Activated naive CD8-positive, alpha-beta T cell treated with anti-CD3 and anti-CD28 coated beads, Interleukin-2, amount 10 ng/mL, durations not matched to agents 7 days and 5 days (primary cell): ENCODE measurements around the gene CAPZA1. TPM values are rescaled to one million over a fixed set of nuclear protein-coding genes. Genes with fewer than 3 reads are reported as not detected.

ENCODE experiments used
- ATAC-seq: fragments of 150-1000 bp; cut with Tn5 transposase; one replicate; pipeline ENCODE4 v1.10.0; 2021; ENCODE audit warnings: low read depth, moderate library complexity
- POLR2A ChIA-PET: fragments of 350-600 bp; sonication (Branson Sonifier 250); formaldehyde crosslinking; loops from one replicate; lab custom pipeline; 2021; ENCODE audit warnings: antibody characterized with exemption; lab: Charles Lee
- DNase-seq: peaks from one replicate; pipeline ENCODE4 v3.0.0; 2021
- H3K27ac Mint-ChIP-seq: one replicate; pipeline ENCODE4 v1.8.0; 2022; ENCODE audit warnings: mild to moderate bottlenecking, mixed read lengths
- H3K27me3 Mint-ChIP-seq: one replicate; pipeline ENCODE4 v1.8.0; 2022; ENCODE audit warnings: mild to moderate bottlenecking, moderate library complexity, mixed read lengths
- H3K36me3 Mint-ChIP-seq: one replicate; pipeline ENCODE4 v1.8.0; 2021; ENCODE audit warnings: mild to moderate bottlenecking, mixed read lengths
- H3K4me1 Mint-ChIP-seq: one replicate; pipeline ENCODE4 v1.8.0; 2021; ENCODE audit warnings: mixed read lengths
- H3K4me3 Mint-ChIP-seq: one replicate; pipeline ENCODE4 v1.8.0; 2022; ENCODE audit warnings: mild to moderate bottlenecking, moderate library complexity, mixed read lengths
- H3K9me3 Mint-ChIP-seq: one replicate; pipeline ENCODE4 v1.8.0; 2021; ENCODE audit warnings: mixed read lengths
- total RNA-seq, 2 experiments: library from RNA; stranded (reverse); gene quantifications; one replicate each; pipeline ENCODE4 v1.2.3, GENCODE V29; 2021

The CAPZA1 gene
- total RNA-seq, 2 experiments from 2014 or later, result 248 to 251 TPM

DNA sequence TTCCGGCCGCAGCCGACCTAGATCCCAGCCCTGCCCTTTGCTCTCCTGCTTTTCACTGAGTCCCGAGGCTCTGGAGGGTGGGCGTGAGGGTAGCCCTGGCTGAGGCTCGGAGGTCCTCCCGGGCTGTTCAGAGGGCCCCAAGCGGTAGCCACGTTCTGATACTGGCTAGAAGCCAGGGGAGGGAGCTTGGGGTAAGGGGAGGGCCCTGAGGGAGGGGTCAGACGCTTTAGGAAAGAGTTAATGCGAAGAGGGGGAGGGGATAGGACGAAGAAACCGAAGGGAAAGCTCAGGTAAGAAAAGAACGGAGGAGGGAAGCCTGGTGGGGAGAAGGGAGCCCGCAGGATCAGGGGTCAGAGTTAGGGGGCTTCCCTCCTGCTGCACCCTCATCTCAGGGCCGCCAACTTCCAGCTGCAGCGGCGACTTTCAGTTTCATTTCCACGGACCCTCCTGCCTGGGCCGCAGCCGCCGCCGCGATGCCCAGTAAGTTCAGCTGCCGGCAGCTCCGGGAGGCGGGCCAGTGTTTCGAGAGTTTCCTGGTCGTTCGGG, 54.9 kb downstream of the CAPZA1 start, which contains the start of gene MOV10:
Gene MOV10 (plus strand): TSS at position 220 of the 546 bp plus-strand sequence. CDS start 254 bp downstream, at position 474.
- ATAC-seq (peak; percentile 80), DNase-seq (peak; percentile 69)
- peak within 1 kb of the TSS; percentile 97 for H3K27ac Mint-ChIP-seq
- POLR2A ChIA-PET, result interaction anchor here (0.7 to 3.9 kb wide), 18 partner anchors 10 to 284 kb away, joined by 3 to 26 read pairs (median 5); partner anchors contain the start of genes CAPZA1, PPM1J, RHOC and SLC16A1
- peaks cover 42% of the 10 kb centered on the region for H3K4me1 Mint-ChIP-seq
- no peaks in the 10 kb centered on the region for H3K27me3 Mint-ChIP-seq
- no peaks in the 10 kb centered on the region for H3K9me3 Mint-ChIP-seq
- peaks cover 28% of the 10 kb centered on the region for H3K36me3 Mint-ChIP-seq
- peak within 1 kb of the TSS; percentile 97 for H3K4me3 Mint-ChIP-seq

DNA sequence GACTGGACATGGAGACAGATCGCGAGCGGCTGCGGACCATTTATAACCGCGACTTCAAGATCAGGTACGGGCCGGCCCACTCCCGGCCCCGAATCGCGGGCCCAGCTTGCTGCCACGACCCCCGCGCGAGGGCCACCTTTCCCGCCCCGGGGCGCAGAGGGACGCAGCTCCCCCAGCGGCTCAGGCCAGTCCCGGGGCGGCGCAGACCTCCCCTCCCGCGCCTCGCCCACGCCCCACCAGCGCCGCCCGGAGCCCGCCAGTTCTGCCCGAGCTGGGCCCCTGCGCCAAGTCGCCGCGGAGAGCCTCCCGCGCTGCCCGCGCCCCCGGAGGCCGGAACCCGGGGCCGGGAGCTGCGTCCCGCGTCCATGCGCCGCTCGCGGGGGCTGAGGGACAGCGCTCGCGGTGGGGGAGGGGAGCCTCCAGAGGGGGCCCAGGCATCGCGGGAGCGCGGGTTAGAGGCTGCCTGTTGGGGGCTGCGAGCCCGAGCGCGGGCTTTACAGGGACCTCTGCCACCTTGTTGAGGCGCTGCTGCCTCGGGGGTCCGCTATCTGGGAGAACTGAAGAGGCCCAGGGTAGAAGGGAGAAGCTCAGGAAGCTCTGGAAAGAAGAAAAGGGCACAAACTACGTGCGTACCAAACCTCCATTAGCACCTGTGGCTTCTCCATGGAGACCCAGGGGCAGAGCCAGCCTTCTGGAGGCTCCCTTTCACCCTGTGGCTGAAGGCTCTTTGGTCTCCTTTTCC, 55.5 kb downstream of the CAPZA1 start:
- peak overlapping the region; percentile 97 for H3K27ac Mint-ChIP-seq
- DNase-seq (peak; percentile 77), ATAC-seq (peak; percentile 50)
- H3K36me3 Mint-ChIP-seq, result peaks cover 26% of the 10 kb centered on the region
- no peaks in the 10 kb centered on the region for H3K27me3 Mint-ChIP-seq
- peaks cover 42% of the 10 kb centered on the region for H3K4me1 Mint-ChIP-seq
- H3K4me3 Mint-ChIP-seq, result peak overlapping the region; percentile 97
- POLR2A ChIA-PET, result interaction anchor here (0.7 to 3.9 kb wide), 18 partner anchors 10 to 284 kb away, joined by 3 to 26 read pairs (median 5); partner anchors contain the start of genes CAPZA1, PPM1J, RHOC and SLC16A1
- H3K9me3 Mint-ChIP-seq, result no peaks in the 10 kb centered on the region

- POLR2A ChIA-PET, result interaction anchor here (1.3 to 3.9 kb wide), 8 partner anchors 10 to 280 kb away, joined by 4 to 26 read pairs (median 8); partner anchors contain the start of genes CAPZA1, SLC16A1 and ST7L
- Mint-ChIP-seq H3K36me3 (peaks cover 25% of the 10 kb centered on the region), H3K4me1 (peaks cover 42% of the 10 kb centered on the region), H3K9me3 (no peaks in the 10 kb centered on the region), H3K27me3 (no peaks in the 10 kb centered on the region), H3K4me3 (peak overlapping the region; percentile 82), H3K27ac (peak overlapping the region; percentile 79)
- ATAC-seq (no peak), DNase-seq (no peak)
These were observed 56.2 kb downstream of the CAPZA1 start for GRCh38 chr1:112675728-112676381.

- DNase-seq (no peak), ATAC-seq (no peak)
- Mint-ChIP-seq H3K36me3 (peaks cover 21% of the 10 kb centered on the region), H3K4me3 (peak overlapping the region; percentile 4), H3K27me3 (no peaks in the 10 kb centered on the region), H3K27ac (no peak overlapping the region), H3K4me1 (peaks cover 42% of the 10 kb centered on the region), H3K9me3 (no peaks in the 10 kb centered on the region)
- POLR2A ChIA-PET, result no interaction called here
These were observed 56.9 kb downstream of the CAPZA1 start for GRCh38 chr1:112676543-112676942.

DNA sequence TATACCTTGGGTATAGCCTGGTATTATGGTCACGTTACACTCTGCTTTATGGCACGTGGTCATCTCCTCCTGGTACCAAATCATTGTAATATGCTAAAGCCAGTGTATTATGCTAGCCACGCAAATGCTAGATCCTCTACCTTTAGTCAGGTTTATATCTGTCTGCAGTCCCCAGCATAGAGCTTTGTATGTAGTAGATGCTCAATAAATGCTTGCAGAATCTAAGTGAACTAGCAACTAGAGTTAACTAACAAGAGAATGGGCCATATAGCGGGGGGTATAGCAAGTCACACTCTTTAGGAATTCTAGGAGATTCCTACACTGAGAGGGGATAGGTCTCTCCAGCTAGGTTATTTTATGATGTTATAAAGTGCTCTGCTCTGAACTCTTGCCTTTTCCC, 57.9 kb downstream of the CAPZA1 start:
- Mint-ChIP-seq H3K4me1 (peaks cover 42% of the 10 kb centered on the region), H3K4me3 (no peak overlapping the region), H3K27ac (no peak overlapping the region), H3K27me3 (no peaks in the 10 kb centered on the region), H3K36me3 (peaks cover 20% of the 10 kb centered on the region), H3K9me3 (no peaks in the 10 kb centered on the region)
- POLR2A ChIA-PET, result interaction anchor here (0.6 kb wide), 1 partner anchor 140 kb away, joined by 4 read pairs; no protein-coding TSS in a partner anchor
- DNase-seq, result no peak
- ATAC-seq, result no peak

- H3K27ac Mint-ChIP-seq, result peak overlapping the region; percentile 22
- peaks cover 37% of the 10 kb centered on the region for H3K4me1 Mint-ChIP-seq
These were observed 59.0 kb downstream of the CAPZA1 start for GRCh38 chr1:112678605-112679004.

GRCh38 chr1:112685913-112686312, 66.3 kb downstream of the CAPZA1 start:
- no peak for DNase-seq
- POLR2A ChIA-PET, result interaction anchor here (0.9 kb wide), 1 partner anchor 11 kb away, joined by 4 read pairs; the partner anchor contains the start of gene MOV10
- H3K4me1 Mint-ChIP-seq, result peaks cover 9% of the 10 kb centered on the region
- H3K27me3 Mint-ChIP-seq, result no peaks in the 10 kb centered on the region
- no peak for ATAC-seq
- H3K27ac Mint-ChIP-seq, result no peak overlapping the region
- peaks cover 8% of the 10 kb centered on the region for H3K36me3 Mint-ChIP-seq
- no peaks in the 10 kb centered on the region for H3K9me3 Mint-ChIP-seq
- no peak overlapping the region for H3K4me3 Mint-ChIP-seq

More at GRCh38 chr1:112678605-112679004, 59.0 kb downstream of the CAPZA1 start:
- Mint-ChIP-seq H3K4me3 (no peak overlapping the region), H3K9me3 (no peaks in the 10 kb centered on the region), H3K27me3 (no peaks in the 10 kb centered on the region), H3K36me3 (peaks cover 20% of the 10 kb centered on the region)
- ATAC-seq (no peak), DNase-seq (no peak)
- POLR2A ChIA-PET, result no interaction called here

GRCh38 chr1:112686417-112686816, 66.8 kb downstream of the CAPZA1 start:
- Mint-ChIP-seq H3K4me1 (peaks cover 9% of the 10 kb centered on the region), H3K27ac (no peak overlapping the region), H3K9me3 (no peaks in the 10 kb centered on the region), H3K4me3 (no peak overlapping the region), H3K36me3 (peaks cover 7% of the 10 kb centered on the region), H3K27me3 (no peaks in the 10 kb centered on the region)
- POLR2A ChIA-PET, result interaction anchor here (0.9 kb wide), 1 partner anchor 11 kb away, joined by 4 read pairs; the partner anchor contains the start of gene MOV10
- ATAC-seq (no peak), DNase-seq (no peak)

DNA sequence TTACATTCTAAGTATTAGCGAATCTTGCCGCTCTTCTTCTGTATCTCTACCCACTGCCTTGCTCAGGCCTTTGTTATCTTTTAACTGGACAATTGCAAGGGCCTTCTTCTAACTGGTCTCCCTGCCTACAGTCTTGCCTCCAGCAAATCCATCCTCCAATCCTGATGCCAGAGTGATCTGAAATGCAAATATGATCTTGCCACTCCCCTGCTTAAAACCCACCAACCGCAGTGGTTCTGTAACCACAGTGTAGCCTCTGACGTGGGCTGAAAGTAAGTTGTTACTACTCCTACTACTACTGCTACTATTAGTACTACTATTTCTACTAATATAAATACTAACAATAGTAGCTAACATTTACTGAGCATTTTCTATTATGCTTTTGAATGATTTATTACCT, 67.2 kb downstream of the CAPZA1 start:
- Mint-ChIP-seq H3K4me1 (peaks cover 9% of the 10 kb centered on the region), H3K36me3 (peaks cover 8% of the 10 kb centered on the region), H3K27ac (no peak overlapping the region), H3K9me3 (no peaks in the 10 kb centered on the region), H3K27me3 (no peaks in the 10 kb centered on the region), H3K4me3 (no peak overlapping the region)
- no peak for ATAC-seq
- no peak for DNase-seq
- POLR2A ChIA-PET, result no interaction called here

- Mint-ChIP-seq H3K4me3 (no peak overlapping the region), H3K27me3 (no peaks in the 10 kb centered on the region), H3K4me1 (peaks cover 9% of the 10 kb centered on the region), H3K27ac (no peak overlapping the region), H3K9me3 (no peaks in the 10 kb centered on the region), H3K36me3 (peaks cover 8% of the 10 kb centered on the region)
- no peak for ATAC-seq
- POLR2A ChIA-PET, result no interaction called here
- DNase-seq, result no peak
These were observed 67.7 kb downstream of the CAPZA1 start for GRCh38 chr1:112687361-112687760.

- H3K9me3 Mint-ChIP-seq, result no peaks in the 10 kb centered on the region
- H3K4me1 Mint-ChIP-seq, result peaks cover 9% of the 10 kb centered on the region
- DNase-seq, result no peak
- H3K27ac Mint-ChIP-seq, result peak overlapping the region; percentile 58
- POLR2A ChIA-PET, result interaction anchor here (0.6 kb wide), 1 partner anchor 36 kb away, joined by 3 read pairs; no protein-coding TSS in a partner anchor
- ATAC-seq, result no peak
- H3K27me3 Mint-ChIP-seq, result no peaks in the 10 kb centered on the region
- H3K4me3 Mint-ChIP-seq, result no peak overlapping the region
- H3K36me3 Mint-ChIP-seq, result peaks cover 8% of the 10 kb centered on the region
These were observed 68.3 kb downstream of the CAPZA1 start for GRCh38 chr1:112687785-112688496.

DNA sequence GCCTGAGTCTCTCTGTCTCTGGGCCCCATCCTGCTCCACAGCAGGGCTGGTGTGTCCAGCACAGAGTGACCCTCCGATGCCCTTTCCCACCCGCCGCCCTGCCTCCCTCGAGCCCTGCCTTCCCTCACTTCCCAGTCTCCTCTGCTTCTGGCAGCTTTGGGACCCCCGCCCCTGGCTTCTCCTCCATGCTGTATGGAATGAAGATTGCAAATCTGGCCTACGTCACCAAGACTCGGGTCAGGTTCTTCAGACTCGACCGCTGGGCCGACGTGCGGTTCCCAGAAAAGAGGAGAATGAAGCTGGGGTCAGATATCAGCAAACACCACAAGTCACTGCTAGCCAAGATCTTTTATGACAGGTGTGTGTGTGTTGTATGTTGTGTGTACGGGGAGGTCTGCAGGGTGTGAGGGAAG, 69.2 kb downstream of the CAPZA1 start:
- DNase-seq, result no peak
- ATAC-seq, result no peak
- Mint-ChIP-seq H3K4me1 (peaks cover 9% of the 10 kb centered on the region), H3K27me3 (no peaks in the 10 kb centered on the region), H3K4me3 (no peak overlapping the region), H3K9me3 (no peaks in the 10 kb centered on the region), H3K36me3 (peaks cover 8% of the 10 kb centered on the region), H3K27ac (no peak overlapping the region)
- POLR2A ChIA-PET, result interaction anchor here (0.6 kb wide), 1 partner anchor 36 kb away, joined by 3 read pairs; no protein-coding TSS in a partner anchor
